HG02571 (cell line): Measurements from ENCODE around the gene NELL1.
"Not testable (repeated sequence)": the region's sequence is repeated elsewhere in the genome, so short reads cannot be mapped to it uniquely, and the experiment has no call there.

ENCODE experiments used
- ATAC-seq: cut with Tn5 transposase; IDR thresholded peaks from one replicate; pipeline ENCODE4 v1.9.1; 2021; ENCODE audit warnings: mild to moderate bottlenecking, moderate library complexity; ENCODE audit not compliant: unreplicated experiment

NELL1 gene

GRCh38 chr11:20762980-20763379, 93.6 kb downstream of the NELL1 start:
- no peak for ATAC-seq

- ATAC-seq, result no peak
These were observed 101.1 kb downstream of the NELL1 start for GRCh38 chr11:20770414-20770946.

GRCh38 chr11:20771026-20771425, 101.6 kb downstream of the NELL1 start:
- no peak for ATAC-seq

- no peak for ATAC-seq
These were observed 102.3 kb downstream of the NELL1 start for GRCh38 chr11:20771681-20772080.

DNA sequence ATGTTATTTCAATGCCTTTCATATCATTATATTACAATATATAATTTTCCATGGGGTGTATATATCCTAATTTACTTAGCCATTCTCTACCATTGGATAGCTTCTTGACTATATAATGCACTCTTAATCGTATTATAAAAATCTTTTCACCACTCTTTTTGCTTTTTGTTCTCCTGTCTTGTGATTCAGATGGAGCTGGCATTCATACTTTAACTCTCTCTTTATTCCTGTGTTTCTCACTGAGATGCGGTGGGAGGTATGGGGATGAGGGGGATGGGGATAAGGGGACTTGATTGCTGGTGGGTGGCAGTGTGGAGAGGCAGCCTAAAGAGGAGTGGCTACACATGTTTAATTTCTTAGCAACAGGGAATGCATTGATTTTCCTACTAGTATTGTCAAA, 105.9 kb downstream of the NELL1 start:
- no peak for ATAC-seq

- no peak for ATAC-seq
These were observed 113.4 kb downstream of the NELL1 start for GRCh38 chr11:20782775-20783174.

DNA sequence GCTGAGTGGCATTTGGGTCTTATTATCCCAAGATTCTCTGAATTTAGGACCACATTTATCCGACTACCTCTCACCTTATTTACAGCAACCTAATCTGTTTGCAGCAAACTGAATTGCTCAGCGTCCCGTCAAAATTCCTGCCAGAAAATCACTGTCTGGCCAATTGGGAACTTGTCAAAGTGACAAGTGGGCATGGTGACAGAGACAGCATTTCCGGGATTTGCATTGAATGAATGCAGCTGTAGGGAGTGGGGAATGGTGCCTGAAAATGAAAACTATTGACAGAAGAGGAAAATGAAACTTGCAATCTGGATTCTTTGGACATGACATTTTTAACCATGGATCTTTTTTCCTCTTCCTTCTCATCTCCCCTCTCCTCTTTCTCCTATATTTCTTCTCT, 113.8 kb downstream of the NELL1 start:
- no peak for ATAC-seq

- ATAC-seq, result no peak
These were observed 121.2 kb downstream of the NELL1 start for GRCh38 chr11:20790622-20791021.

DNA sequence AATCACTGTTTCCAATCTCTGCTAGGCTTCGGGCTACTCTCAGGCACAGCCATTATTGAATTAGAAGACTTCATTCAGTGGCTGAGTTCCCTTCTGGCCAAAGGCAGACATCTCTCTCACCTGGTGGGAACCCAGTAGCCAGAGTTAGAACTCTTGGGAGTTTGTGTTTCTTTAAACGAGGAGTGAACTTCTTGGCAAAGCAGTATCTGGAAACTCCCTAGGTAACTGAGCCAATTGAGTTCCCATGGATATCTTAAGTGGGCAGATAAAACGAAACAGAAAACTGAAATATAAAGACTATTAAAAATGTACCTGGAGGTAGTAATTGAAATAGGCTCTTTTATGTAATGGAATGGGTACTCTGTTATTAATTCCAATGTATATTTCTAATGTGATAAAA, 125.6 kb downstream of the NELL1 start:
- ATAC-seq, result no peak

DNA sequence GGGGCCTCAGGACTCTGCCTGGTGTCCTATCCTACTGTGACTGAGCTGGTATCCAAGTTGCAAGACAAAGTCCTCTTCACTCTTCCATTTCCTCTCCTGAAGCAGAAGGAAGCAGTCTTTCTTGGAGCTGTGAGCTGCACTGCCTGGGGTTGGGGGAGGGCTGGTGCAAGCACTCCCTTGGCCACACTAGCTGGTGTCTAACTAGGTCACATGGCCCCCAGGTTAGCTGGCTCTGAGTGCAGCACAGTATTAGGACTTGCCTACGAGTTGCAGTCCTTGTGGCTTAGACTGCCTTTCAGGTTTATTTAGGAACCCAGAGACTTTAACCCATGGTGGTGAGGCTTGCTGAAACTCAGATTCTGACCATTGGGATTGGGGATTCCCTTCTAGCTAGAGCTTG, 138.9 kb downstream of the NELL1 start:
- no peak for ATAC-seq

DNA sequence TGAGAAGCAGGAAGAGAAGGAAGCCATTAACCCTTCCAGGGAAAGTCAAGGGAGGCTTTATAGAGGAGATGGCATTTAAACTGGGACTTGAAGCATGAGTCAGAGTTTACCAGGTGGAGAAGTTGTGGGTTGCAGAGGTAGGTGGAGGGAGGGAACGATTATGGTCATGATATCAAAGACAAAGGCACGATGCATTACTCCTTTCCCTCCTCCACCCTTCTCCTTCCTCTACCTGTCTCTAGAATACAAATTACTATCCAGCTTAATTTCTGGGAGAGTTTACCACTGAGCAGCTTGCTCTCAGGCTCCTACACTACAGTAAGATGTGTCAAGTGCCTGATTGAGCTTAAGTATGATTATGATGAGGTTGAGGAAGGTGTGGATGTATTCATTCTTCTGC, 151.7 kb downstream of the NELL1 start:
- no peak for ATAC-seq

DNA sequence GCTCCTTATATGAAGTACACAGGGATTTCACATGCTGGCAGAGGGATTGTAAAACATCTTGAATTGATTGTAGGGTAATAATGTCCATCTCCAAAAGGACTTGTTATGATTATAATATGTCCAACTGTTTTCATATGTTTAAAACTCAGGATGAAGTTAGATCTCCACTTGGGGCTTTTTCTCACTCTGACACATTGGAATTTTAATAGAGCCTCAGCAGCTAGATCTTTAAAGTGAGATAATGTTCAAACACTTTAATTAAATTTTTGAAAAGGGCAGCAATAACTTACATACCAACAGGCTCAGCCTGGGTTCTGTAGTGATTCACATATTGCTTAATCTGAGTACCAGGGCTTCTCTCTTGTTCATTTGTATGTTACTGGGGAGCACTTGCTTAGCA, 152.1 kb downstream of the NELL1 start:
- ATAC-seq, result no peak

- no peak for ATAC-seq
These were observed 155.4 kb downstream of the NELL1 start for GRCh38 chr11:20824773-20825172.

GRCh38 chr11:20835561-20835960, 166.2 kb downstream of the NELL1 start:
- ATAC-seq, result no peak

- no peak for ATAC-seq
These were observed 169.8 kb downstream of the NELL1 start for GRCh38 chr11:20839231-20839630.

- no peak for ATAC-seq
These were observed 171.0 kb downstream of the NELL1 start for GRCh38 chr11:20840341-20840740.

DNA sequence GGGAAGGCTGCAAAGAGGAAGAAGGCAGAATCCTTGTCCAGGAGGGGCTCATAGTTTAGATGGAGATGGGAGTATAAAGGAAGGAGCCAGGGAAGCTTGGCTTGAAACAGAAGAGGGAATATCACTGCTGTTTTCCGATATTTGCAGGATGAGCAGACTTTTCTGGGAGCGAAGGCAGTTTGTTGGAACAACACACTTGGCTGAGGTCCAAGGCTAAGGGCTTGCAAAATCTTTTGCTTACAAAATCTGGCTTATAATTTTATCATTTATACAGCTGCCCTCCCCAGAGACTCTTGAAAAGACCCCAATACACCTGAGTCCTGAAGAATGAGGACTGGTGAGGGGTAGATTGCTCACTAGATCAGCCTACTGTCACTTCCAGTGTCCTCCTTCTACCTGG, 174.8 kb downstream of the NELL1 start:
- no peak for ATAC-seq

DNA sequence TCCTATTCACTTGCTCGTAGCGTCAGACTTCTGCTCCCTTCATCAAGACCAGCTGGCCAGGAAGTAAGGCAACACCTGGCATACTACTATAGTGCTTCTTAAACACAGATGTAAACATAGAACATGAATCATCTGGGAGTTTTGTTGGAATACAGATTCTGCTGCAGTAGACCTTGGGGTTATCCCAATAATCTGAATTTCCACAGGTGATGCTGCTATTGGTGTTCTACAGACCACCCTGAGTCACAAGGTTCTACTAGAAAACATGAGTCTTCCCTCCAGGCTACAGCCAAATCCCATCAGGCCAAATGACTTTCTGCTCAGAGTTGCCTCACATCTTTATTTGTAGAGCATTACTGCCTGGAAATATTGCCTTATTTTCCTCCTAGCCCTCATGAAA, 175.2 kb downstream of the NELL1 start:
- no peak for ATAC-seq

DNA sequence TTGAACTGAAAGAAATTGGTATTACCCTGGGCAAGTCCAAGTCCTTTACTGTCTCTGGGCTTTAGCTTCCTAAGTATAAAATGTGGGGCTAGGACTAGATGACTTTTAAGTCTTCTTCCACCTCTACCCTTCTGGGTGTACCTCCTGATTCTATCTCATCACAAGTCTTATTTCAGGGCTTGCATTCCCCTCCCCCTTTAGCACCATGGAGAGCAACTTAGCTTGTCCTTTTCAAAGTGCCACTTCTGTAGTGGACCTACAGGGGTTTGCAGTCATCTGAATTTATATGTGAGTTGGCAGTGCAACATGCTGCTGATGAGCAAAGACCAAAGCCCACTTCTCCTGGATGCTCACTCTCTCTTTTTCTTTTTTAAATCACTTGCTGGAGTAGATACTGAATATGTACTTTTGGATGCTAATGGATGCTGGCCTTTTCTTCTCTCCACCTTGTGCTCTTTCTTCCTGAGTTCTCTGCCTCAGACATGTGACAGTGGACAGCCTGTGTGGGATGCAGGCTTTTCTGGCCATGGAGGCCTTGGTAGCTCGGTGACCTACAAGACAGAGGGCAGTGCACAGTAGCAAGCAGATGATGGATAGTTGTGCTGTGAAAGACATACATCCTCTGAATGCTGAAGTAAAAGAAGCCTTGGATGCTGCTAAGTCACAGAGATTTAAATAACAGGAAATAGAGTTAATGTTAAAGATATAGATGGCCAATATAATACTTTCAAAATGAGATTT, 185.0 kb downstream of the NELL1 start:
- no peak for ATAC-seq

GRCh38 chr11:20861322-20861721, 191.9 kb downstream of the NELL1 start:
- no peak for ATAC-seq

DNA sequence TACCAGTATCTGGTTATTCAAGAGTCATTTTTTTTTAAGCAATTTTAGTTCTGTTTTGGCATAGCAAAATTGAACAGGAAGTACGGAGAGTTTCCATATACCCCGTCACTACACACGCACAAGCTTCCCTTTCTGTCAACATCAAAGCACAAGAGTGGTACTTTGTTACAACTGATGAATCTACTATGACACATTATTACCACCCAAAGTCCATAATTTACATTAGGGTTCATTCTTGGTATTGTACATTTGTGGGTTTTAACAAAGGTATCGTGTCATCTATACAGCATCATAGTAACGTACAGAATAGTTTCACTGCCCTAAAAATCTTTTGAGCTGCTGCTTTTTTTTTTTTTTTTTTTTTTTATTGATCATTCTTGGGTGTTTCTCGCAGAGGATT, 192.9 kb downstream of the NELL1 start:
- not testable (repeated sequence) for ATAC-seq

DNA sequence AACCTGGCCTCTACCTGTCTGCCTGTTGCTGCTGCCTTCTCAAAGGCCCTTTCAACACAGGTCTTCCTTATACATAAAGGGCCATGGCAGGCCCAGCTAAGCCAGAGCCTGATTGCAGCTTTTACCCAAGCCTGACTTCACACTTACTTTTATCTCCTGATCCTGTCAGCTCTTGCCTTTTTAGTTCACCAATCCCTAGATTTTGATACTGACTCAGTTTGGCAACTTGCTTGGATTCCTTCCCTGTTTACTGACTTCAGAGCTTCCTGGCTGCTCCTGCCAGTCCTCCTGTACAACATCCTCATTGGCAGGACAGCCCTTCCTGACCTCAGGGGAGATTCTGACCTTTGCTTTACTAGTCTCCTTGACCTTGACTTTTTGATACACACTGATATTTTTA, 195.2 kb downstream of the NELL1 start:
- no peak for ATAC-seq

DNA sequence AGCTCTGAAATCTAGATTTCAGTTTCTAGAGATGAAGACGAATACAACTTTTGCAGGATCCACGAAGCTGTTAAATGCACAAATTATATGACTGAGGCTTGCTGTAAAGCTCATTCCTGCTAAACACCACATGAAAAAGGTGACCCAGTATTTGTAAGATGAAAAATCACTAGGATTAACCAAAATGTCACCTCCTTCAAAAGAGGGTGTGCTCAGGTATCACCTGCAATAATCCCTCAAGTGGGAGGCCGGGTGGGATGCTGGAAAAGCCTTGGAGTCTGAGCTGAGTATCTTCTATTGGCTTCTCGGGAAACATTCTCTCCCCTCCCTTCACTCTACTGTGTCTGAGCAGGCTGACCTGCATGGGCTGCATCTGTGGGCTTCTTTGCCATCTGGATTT, 195.8 kb downstream of the NELL1 start:
- no peak for ATAC-seq
